Effector CD8-positive, alpha-beta T cell (primary cell): Measurements from ENCODE around the gene UNC5B.
"Not testable (repeated sequence)": the region's sequence is repeated elsewhere in the genome, so short reads cannot be mapped to it uniquely, and the experiment has no call there.

Source experiments
- DNase-seq: peaks from one replicate; lab custom pipeline; 2025; lab: John Stamatoyannopoulos, UW

The UNC5B gene

DNA sequence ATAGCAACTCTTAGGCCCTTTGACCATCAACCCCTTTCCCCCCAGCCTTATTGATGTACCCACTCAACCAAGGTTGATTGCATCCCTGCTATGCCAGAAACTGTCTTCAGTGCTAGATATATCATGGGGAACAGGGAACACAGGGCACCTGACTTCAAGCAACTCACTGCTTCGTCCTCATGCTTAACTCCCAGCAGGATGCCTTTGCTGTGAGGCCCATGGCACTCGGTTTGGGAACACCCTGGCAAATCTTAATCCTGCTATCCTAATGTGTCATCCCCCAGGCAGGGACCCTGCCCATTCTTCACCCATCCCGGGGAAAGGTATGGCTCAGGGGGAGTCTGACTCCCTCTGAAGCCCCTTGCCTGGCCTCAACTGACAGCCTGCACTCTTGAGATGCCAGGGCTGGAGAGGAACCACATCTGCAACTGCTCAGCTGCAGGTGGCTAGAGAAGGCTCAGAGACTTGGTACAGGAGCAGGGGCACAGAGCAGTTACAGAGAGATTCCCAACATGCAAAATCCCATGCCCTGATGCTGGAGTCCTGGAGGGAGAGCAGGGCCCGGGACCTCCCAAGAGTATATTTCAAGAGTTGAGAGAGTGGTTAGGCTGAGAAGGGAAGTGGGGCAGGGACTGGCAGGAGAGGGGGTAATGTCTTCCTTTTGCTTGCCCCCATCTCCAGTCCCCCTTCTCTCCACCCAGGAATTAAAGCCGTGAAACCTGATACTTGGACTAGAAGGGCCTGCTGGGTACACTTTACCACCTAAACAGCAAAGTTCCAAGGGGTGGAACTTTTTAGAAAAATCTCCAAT is 2.4 kb upstream of the UNC5B start:
- no peak for DNase-seq

DNA sequence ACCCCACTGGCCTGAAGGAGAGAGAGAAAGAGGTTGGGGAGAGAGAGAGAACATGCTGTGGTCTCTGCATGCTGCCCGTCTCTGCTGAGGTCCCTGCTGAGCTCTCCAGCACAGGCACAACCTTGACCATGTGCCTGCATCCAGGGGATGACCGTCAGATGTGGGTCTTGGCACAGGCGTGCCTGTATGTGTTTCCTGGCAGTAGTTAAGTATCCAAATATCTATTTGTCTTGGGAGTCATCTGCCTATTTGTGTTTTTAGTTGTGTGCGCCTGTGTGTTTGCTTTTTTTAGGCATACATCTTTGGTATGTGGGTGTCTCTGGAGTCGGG is 1.9 kb upstream of the UNC5B start:
- DNase-seq = no peak

DNA sequence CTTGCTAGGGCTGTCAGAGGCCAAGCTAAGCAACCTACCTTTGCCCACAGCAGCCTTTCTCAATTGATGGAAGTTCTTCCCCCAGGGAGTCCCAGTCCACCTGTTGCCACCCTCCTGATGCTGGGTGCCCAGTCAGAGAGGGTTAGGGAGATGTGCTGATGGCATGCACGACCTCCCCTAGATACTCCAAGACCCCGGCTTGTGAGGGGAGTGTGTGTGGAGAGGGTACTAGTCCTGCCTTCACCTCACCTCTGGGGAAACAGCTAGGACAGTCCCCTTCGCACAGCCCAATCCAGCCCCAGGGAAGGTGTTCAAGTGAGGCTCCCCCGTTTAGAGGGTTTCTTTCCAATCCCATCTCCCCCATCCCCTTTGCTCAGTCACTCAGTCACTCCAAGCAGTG is 1.3 kb upstream of the UNC5B start:
- DNase-seq = no peak

DNA sequence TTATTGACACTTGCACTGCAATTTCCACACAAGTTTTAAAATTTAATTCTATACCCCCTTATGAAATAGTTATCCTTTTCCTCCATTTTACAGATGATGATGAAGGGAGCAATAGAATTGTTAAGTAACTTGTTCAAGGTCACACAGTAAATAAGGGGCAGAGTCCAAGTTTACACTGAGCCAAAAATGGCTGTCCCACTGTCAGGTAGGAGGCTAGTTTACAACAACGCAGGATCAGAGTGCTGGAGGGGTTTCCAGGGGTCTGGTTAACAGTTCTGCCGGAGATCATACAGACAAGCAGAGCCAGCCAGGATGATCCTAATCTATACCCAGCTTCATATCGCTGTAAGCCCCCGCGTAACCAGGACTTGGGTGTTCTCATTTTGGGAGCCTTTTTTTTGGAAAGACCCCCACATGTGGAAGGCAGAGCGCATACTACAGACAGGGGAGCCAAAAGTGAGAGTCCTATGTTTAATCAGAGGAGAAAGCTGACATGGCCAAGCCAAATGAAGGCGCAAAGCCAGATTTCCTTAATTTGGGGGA is 524 bp upstream of the UNC5B start:
- DNase-seq = no peak

DNA sequence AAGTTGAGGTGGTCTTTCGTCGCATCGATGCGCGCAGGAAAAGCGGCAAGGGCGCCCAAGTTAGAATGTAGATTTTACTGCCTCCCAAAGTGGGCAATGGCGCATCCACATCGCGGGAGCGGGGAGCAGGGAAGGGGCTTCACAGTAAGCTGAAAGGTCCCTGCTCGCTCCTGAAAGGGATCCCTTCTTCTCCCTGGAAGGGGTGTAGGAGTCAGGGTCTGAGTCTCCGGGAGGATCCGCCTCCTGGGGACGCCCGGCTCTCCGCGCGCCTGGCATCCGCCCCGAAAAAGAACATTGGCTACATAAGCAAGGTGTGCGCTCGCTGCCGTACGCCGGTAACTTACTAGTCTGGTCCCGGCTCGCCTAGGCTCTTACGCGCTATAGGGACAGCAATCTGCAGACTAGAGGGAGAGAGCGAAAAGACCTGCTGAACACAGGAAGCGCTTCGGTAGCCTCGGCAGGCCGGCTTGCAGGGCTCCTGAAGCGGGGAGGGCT is 804 bp downstream of the UNC5B start:
- no peak for DNase-seq

DNA sequence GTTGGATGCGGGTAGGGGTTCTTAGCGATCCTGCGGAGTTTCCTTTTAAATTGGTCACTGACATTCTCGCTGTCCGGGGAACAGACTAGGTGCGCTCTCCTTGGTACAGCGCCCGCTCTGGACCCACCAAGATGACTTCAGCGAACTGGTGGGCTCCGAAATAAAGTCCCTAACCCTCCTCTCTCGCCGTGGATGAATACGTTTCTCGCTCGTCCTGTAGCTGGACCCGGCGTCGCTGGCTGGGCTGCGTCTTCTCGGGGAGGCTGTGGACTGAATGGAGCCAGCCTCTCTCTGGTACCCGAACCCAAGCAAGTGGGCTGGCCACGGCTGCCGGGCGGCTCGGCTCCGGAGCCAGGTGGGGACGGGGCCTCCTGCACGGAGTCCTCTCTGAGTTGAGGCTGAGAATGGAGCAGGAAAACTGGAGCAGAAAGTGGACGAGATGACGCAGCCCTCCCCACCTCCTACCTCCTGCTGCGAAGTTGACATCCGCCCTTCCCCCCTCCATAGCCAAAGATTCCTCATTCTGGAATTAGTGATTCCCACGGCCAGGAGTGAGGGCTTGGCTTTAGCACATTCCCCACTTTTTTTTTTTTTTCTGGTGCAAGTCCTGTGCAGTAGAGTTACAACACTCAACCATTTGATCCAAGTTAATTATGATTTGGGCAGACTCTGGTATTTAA is 1.5 kb downstream of the UNC5B start:
- no peak for DNase-seq

DNA sequence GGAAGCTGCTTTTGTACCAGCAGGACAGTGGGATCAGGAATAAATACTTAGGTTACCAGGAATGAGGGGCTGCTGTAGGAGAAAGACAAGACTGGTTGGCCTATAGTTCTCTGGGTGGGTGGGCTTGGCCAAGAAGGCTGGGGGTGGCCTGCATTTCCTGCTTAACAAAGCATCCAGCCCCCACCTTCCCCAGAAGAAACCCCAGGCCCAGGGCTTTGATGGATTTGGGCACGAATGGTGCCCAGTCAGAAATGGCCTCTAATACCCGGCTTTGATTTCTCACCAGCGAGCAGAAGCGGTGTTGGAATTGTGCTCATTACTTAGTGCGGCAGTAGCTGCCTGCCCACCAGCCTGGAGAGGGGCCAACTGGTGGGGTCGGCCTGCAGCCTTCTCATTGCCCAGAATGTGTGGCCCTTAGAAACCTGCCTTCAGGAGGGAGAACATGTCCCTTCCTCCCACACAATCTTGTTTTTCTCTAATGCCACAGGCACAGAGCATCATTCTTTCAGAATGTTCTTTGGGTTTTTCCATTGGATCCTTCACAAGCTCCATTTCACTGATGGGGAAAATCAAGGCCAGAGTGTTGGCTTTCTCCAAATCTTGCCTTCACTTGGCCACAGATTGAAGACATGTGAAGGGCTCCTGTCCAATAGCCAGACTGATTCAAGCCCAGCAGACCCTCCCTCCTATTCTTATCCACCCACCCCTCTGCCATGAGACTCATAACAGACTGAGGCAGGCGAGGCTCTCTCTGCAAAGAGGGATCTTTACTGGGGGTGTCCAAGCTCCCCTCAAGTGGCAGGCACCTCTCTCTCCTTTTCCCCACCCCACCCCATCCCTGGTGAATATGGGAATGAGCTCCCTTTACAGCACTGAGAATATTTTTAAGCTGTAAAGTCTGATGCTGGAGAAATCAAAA is 2.5 kb downstream of the UNC5B start:
- DNase-seq = no peak

DNA sequence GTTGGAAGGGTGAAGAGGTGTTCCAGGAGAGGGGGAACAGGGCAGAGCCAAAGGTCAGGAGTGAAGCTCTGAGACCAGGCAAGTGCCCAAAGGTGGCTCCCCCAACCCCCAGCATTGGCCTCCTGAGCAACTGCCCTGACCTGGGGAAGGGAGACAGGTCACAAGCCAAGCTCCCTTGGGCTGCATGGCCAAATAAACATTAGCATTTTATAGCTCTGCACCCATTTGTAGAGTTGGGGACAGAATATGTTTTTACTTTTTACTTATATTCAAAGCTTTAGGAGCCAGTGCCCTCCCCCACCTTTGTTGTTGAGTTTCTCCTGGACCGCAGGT is 4.0 kb downstream of the UNC5B start:
- no peak for DNase-seq

DNA sequence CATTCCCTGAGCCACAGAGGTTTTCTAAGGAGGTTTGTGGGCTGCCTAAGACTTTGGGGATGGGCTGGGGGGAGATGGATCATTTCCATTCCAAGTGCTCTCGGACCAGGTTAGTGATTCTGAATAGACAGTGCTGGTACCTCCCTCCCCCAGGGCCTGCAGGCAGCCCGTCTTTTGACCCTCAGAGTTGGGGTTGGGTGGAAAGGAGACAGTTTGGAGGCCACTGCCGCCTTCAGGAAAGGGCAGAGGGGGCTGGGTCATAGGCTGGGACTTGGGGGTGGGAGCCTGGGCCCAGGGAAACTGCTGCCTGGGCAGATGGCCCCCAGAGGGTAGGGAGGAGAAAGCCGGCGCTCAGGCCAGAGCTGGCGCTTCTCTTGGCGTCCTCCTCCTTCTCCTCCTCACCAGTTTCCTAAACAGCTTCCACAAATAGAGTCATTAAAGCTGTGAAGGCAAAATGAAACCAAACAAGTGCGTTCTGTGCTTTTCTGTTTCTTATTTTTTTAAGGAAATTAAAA is 4.4 kb downstream of the UNC5B start:
- no peak for DNase-seq

DNA sequence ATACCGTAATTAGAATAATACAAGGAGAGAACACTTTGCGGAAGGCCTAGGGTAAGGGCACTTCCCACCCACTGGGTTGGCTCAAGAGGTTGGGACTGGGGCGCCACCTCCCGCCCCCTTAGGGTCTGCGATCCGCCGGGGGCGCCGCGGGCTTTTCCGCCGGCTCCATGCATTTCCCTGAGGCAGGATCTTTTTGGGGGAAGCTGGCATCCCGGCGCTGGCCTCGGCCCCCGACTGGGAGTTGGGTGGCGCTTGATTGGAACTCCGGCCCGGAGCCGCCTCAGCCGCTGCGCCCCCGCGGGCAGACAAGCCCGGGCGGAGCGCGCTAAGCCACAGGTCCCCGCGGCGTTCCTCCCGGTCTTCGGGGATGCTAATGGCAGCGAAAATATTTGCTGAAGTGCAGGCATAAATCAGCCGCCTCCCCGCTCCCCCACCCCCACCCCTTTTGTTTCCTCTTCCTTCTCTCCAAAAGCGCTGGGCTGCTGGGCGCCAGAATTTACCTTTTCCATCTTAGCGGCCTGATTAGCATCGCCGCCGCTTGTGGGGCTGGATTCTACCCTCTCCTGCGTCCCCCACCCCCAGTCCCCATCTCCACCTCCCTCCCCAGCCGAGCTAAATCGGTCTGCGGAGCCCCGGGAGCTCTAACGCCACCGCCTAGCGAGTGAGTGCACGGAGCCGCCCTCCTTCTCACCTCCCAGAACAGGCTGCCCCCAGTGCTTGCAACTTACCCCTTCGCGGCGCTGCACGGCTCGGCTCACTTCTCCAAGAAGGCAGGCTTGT is 5.1 kb downstream of the UNC5B start:
- no peak for DNase-seq

DNA sequence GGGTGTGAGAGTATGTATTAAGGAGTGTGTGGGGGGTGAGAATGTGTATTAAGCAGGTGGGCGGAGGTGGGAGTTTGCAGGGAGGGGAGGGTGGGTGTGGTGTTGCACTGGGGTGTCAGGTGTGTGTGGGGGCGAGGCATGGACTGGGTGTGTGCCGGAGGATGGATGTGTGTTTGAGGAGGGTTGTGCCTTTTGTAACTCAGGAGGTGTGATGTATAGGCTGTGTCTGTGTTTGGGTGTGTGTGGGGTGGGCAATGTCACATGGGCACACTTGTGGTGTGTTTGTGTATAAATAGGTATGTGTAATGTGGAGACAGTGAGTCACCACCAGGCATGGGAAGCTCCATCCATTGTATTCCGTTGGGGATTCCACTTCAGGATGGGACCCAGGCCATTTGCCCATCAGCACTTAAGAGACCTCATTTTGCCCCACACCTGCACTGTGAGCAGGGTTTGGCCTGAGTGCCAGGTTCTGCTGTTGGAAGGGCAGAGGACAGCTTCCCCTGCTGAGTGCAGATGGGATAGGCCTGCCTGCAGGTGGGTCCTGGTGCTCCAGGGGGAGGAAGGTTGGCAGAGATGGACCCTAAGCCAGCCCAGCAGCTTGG is 5.8 kb downstream of the UNC5B start:
- DNase-seq = no peak

DNA sequence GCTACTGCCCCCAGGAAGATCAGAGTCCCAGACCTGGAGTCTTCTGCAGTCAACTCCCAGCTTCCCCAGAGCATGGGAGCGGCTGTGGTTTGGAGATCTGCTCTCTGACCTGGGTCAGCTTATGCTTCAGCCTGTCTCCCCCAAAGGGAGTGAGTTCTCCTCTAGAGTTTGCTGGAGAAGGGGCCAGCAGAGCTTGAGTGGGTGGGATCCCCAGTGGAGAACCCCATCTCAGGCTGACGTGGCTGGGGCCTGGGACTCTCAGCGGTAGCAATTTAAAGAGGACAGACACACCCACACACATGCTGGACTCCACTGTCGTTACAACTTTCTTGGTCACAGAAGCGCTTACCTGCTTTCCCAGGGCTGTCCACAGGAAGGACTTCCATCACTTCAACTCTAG is 6.3 kb downstream of the UNC5B start:
- DNase-seq = no peak

DNA sequence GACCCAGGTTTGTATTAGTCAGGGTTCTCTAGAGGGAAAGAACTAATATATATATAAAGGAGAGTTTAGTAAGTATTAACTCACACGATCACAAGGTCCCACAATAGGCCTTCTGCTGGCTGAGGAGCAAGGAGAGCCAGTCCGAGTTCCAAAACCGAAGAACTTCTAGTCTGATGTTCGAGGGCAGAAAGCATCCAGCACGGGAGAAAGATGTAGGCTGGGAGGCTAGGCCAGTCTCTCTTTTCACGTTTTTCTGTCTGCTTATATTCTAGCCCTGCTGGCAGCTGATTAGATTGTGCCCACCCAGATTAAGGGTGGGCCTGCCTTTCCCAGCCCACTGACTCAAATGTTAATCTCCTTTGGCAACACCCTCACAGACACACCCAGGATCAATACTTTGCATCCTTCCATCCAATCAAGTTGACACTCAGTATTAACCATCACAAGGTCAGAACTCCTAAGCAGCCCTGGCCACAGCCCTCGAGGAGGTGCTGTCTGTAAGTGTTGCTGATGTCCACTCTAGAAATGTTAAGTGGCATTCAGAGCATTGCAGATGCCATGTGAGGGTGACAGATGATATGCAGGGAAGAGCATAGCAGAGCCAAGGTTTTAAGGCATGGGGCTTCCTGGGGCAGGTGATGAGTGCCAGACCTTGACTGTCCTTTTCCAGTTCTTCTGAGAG is 7.0 kb downstream of the UNC5B start:
- DNase-seq = not testable (repeated sequence)

DNA sequence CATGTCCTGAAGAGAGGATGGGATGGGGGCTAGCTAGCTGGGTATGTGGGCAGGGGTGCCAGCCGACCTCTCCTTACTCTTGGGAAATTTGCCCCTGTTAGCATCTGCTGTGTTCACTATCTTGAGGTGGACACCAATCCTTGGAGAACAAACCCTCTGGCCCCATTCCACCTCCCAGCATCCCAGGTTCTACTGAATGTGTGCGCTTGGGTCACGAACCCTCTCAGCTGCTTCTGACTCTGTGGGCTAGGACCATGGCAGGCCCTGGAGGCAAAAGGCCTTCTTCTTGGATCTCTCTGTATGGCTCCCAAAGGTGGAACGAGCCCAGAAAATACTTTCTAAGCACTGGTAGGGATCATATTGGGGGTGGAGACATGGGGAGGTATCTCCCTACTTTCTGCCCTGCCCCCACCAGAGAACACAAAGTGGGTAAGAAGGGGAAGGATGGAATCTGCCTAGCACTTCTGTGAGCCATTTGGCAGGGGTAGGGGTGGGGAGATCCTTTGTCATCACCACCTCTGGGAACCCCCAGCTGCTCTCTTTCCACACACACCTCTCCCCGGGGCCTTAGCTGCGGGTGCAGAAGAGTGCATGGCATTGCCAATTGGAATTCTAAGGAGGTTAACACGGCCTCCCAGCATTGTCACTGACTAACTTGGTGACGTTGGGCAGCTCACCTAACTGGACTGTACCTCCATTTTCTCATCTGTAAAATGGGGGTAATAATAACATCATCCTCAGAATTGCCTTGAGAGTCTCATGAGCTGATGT is 7.7 kb downstream of the UNC5B start:
- DNase-seq = no peak

DNA sequence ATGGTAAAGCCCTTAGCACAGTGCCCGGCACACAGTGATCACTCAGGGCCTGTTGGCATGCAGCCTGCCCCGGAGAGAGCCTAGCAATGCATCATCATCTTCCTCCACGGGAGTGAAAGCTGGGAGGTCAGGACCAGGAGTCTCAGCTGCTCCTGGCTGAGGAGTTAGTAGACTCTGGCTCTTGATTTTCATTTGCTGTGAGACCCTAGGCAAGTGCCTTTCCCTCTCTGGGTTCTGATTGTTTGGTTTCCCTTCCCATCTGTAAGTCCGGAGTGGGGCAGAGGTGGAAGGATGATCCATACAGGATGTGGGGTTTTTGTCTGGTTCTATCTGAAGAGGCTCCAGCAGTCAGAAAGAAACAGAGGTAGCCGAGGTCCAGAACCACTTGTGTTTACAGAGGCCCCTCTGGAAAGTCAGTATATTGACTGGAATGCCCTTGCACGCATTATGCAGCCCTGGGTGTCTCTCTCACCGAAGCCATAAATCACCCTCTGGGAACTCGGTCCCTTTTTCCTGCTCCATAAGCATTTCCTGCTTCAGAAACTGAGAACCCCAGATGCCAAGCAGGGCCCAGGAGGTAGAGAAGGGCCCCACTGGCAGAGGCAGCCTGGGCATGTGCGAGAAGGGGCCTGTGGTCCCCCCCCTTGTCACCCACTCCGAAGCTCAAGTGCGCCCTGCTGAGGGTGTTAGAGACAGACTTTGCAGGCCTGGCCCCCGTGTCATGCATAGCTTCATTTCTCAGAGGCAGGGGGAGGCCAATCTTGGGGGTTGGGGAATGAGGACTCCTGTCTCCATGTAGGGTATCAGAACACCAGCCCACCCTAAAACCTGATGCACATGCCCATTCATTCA is 8.5 kb downstream of the UNC5B start:
- no peak for DNase-seq

DNA sequence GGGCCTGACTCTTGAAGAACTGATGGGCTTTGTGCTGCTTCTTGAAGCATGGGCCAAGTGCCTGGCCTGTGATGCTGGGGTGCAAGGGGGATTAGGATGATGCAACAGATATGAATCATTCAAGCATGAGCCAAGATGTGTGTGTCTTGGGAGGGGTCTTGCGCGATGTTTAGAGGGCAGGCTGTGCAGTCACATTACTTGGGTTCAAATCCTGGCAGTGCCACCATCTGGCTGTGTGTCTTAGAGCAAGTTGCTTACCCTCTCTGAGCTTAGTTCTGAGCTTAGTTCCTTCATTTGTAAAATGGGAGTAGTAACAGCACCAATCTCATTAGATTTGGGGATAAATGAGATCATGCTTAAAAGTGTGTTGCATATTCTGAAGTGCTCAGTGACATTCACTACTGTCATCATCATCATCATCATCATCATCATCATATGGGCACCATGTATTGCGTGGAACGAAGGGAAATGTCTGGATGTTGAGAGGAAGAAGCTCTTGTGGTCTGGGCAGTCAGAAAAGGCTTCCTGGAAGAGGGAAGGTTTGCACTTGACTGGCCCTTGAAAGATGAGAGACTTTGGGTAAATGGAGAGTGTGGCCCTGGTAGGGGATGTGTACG is 9.3 kb downstream of the UNC5B start:
- no peak for DNase-seq

DNA sequence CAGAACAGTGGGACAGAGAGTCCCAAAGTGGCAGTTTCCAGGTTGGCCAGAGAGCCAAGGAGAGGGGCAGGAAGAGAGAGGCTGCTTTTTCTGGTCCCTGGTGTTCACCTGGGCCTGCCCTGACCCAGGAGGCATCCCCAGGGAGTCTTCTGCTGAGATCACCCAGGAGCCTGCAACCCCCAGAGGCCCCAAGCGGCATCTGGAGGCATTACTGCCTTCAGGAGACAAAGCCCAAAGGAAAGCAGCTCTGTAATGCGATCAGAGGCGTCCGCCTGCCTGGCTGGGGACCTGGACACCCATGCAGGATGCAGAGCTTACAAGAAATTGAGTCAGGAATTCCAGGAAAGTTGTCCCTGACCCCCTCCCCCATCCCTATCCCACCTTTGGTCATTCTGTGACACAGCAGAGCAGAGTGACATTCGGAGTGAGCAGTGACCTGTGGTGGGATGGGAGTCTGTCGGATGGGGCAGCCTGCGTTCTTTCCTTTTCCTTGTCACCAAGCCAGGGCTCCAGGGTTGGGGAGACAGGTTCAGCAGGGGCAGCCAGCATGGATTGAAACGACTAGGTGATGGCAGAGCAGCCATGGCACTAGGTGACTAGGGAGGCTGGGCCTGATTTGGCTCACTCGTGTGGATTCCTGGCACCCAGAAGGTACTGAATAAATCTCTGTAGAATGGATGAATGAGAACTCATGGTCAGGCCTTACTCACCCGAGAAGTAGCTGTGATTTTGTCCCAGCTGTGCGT is 10.4 kb downstream of the UNC5B start:
- no peak for DNase-seq
